Measurements from ENCODE around the gene IKZF5.

DNA sequence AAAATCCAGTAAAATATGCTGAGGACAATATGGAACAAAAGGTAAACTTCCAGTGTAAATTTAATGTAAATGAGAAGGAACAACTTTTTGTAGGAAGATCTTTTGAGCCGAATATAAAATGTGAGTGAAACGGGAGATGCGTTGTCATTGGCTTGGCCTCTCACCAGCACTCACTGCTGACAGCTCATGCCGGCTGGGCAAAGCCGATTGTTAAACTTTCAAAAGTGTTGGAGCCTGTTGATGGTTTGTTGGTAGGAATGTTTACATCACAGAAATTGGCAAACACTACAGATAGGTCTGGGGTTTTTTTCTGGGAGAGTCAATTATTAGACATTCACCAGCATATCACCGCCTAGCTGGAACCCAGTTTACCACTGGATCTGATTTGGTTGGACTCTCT, 22.3 kb downstream of the IKZF5 start:
- TF ChIP-seq, protein P1, sequence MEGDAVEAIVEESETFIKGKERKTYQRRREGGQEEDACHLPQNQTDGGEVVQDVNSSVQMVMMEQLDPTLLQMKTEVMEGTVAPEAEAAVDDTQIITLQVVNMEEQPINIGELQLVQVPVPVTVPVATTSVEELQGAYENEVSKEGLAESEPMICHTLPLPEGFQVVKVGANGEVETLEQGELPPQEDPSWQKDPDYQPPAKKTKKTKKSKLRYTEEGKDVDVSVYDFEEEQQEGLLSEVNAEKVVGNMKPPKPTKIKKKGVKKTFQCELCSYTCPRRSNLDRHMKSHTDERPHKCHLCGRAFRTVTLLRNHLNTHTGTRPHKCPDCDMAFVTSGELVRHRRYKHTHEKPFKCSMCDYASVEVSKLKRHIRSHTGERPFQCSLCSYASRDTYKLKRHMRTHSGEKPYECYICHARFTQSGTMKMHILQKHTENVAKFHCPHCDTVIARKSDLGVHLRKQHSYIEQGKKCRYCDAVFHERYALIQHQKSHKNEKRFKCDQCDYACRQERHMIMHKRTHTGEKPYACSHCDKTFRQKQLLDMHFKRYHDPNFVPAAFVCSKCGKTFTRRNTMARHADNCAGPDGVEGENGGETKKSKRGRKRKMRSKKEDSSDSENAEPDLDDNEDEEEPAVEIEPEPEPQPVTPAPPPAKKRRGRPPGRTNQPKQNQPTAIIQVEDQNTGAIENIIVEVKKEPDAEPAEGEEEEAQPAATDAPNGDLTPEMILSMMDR (IDR thresholded peaks at IDR 0.05): no peak
- TF ChIP-seq POLR2A (IDR thresholded peaks at IDR 0.05): no peak

Measured in lower leg skin (tissue), 3 donors.